Tibial nerve (tissue), 3 donors: ENCODE measurements around the gene FKBP6.
"Not testable (repeated sequence)": the region's sequence is repeated elsewhere in the genome, so short reads cannot be mapped to it uniquely, and the experiment has no call there.

Source experiments
- CTCF ChIP-seq, 5 experiments: fragments of 200-600 bp in 3 of 5; fragments of 450-650 bp in 2 of 5; sonication (generic) in 3 of 5; IDR thresholded peaks; one replicate each; pipeline ENCODE4 v1.5.1; 2016 to 2019; ENCODE audit warnings: antibody characterized with exemption in 5 of 5, mild to moderate bottlenecking in 3 of 5, moderate library complexity in 2 of 5
- POLR2A ChIP-seq, 2 donors: fragments of 450-650 bp; IDR thresholded peaks; one replicate each; pipeline ENCODE4 v1.6.1; 2017; ENCODE audit warnings: antibody characterized with exemption in 2 of 2, mild to moderate bottlenecking in 2 of 2, moderate library complexity in 2 of 2

DNA sequence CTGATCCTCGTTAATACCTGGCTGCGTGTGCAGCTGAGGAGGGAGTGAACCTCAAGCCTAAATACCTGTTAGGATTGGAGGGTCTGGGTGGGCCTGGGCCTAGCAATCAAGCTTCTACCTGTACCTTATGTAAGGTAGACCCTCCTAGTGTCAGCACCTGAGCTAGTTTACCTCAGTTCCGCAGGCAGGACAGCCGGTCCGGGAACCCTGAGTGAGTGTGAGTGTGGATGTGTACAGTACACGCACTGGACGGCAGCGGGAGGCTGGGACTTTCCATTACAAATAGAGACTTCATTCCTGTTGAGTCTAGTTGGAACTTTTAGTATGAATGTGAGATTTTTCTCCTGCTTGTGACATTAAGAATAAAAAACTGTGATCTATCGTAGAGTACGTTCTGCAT lies 25.1 kb upstream of the FKBP6 start:
- not testable (repeated sequence) for TF ChIP-seq POLR2A, CTCF (IDR thresholded peaks at IDR 0.05)
